ENCODE measurements around the gene TENT5C.

GRCh38 chr1:117641536-117641935 lies 35.7 kb downstream of the TENT5C start:
- TF ChIP-seq POLR2A (IDR thresholded peaks at IDR 0.05) (no peak), CTCF (IDR thresholded peaks at IDR 0.05) (no peak)
